Sigmoid colon (tissue), 7 donors: Measurements from ENCODE around the gene STEAP1. TPM values are rescaled to one million over a fixed set of nuclear protein-coding genes. Genes with fewer than 3 reads are reported as not detected.

Source experiments
- DNase-seq: peaks from one replicate; pipeline ENCODE4 v3.0.0-alpha.2; 2019
- H3K27ac ChIP-seq, 4 donors: fragments of 200-600 bp; sonication (generic); one replicate each; pipeline ENCODE4 v1.5.1; 2016 to 2019; ENCODE audit warnings: mild to moderate bottlenecking in 1 of 4
- H3K27me3 ChIP-seq, 3 donors: fragments of 200-600 bp; sonication (generic); one replicate each; pipeline ENCODE4 v1.5.1; 2019; ENCODE audit warnings: mild to moderate bottlenecking in 1 of 3
- H3K36me3 ChIP-seq, 4 donors: fragments of 200-600 bp; sonication (generic); one replicate each; pipeline ENCODE4 v1.5.1; 2016 to 2019
- H3K4me1 ChIP-seq, 4 donors: fragments of 200-600 bp; sonication (generic); one replicate each; pipeline ENCODE4 v1.5.1; 2017 to 2019
- H3K4me3 ChIP-seq, 4 donors: fragments of 200-600 bp; sonication (generic); one replicate each; pipeline ENCODE4 v1.5.1; 2017 to 2019; ENCODE audit warnings: mild to moderate bottlenecking in 2 of 4, moderate library complexity in 1 of 4
- H3K9me3 ChIP-seq, 4 donors: fragments of 200-600 bp in 3 of 4; sonication (generic) in 3 of 4; one replicate each; pipeline versions ENCODE4 v1.5.1 to v1.6.1; 2013 to 2019
- CTCF ChIP-seq, 4 experiments: fragments of 450-650 bp in 3 of 4; fragments of 200-600 bp in 1 of 4; IDR thresholded peaks; one replicate each; pipeline ENCODE4 v1.5.1; 2016 to 2019; ENCODE audit warnings: antibody characterized with exemption in 4 of 4, mild to moderate bottlenecking in 3 of 4, moderate library complexity in 2 of 4
- EP300 ChIP-seq, 4 donors: sonication (generic); formaldehyde crosslinking; IDR thresholded peaks; one replicate each; pipeline ENCODE4 v1.6.1; 2017; ENCODE audit warnings: antibody characterized with exemption in 4 of 4
- POLR2A ChIP-seq, 2 donors: fragments of 450-650 bp; IDR thresholded peaks; one replicate each; pipeline ENCODE4 v1.6.1; 2016; ENCODE audit warnings: antibody characterized with exemption in 2 of 2, mild to moderate bottlenecking in 2 of 2, moderate library complexity in 2 of 2
- POLR2AphosphoS5 ChIP-seq, 4 donors: sonication (generic); formaldehyde crosslinking; IDR thresholded peaks; one replicate each; pipeline ENCODE4 v1.6.1; 2017; ENCODE audit warnings: antibody characterized with exemption in 4 of 4
- WGBS, 2 donors: extraction: QIAGEN DNeasy Blood & Tissue Kit; methylation state at CpG; one replicate each; pipeline ENCODE4 v1.1.7; 2013; 5-methylcytosine and 5-hydroxymethylcytosine counted together
- intact Hi-C: fragments of 100-400 bp; cut with DNase I; formaldehyde crosslinking; loops from one replicate; pipeline ENCODE4 v1.15.1; 2023
- polyA plus RNA-seq, 3 donors: library from polyadenylated mRNA; stranded (reverse); fragments of 200-250 nt; gene quantifications; one replicate each; pipeline ENCODE4 v1.2.3, GENCODE V29; 2013
- total RNA-seq, 4 donors: library from RNA; depleted of rRNA; stranded (reverse); fragments of >200 nt; gene quantifications; one replicate each; pipeline ENCODE4 v1.1.0, GENCODE V29; 2016
- donor health status: healthy with polysubstance abuse.
- donor health status: Bipolar disorder and iron deficiency.
- donor health status: healthy.

Gene STEAP1
- total and polyA plus RNA-seq, 7 donors, result 6.2 to 15.6 (median 14.1) TPM

GRCh38 chr7:90172121-90172520 is 17.9 kb downstream of the STEAP1 start:
- Histone ChIP-seq H3K27me3 (no peaks in the 10 kb centered on the region), H3K36me3 (no peaks in the 10 kb centered on the region), H3K4me1 (no peaks in the 10 kb centered on the region), H3K27ac (no peak overlapping the region), H3K9me3 (no peaks in the 10 kb centered on the region), H3K4me3 (no peak overlapping the region)
- intact Hi-C loops, result no loop called here
- no peak for DNase-seq
- no peak for TF ChIP-seq EP300 (IDR thresholded peaks at IDR 0.05)
- TF ChIP-seq POLR2A (IDR thresholded peaks at IDR 0.05), result no peak
- no peak for TF ChIP-seq POLR2AphosphoS5 (IDR thresholded peaks at IDR 0.05)
- no peak for TF ChIP-seq CTCF (IDR thresholded peaks at IDR 0.05)
- 32 to 66% methylated on average over 2 of the region's 2 CpGs for WGBS, 2 donors

DNA sequence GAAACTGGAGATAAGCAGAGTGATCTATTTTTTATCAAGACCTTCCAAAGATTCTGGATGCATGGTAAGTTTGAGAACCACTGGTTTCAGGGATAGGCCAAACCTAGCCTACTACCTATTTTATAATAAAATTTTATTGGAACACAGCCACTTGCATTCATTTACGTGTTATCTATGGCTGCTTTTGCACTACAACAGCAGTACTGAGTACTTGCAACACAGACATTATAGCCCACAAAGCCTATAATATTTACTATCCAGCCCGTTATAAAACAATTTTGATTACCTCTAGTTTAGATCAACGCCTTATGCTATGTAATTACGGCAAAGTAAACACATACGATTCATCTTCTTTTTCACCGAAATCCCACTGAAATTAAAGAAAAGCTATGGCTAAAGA is 18.4 kb downstream of the STEAP1 start:
- Histone ChIP-seq H3K4me1 (no peaks in the 10 kb centered on the region), H3K9me3 (no peaks in the 10 kb centered on the region), H3K4me3 (no peak overlapping the region), H3K27me3 (no peaks in the 10 kb centered on the region), H3K27ac (no peak overlapping the region), H3K36me3 (no peaks in the 10 kb centered on the region)
- intact Hi-C loops, result no loop called here
- no peak for TF ChIP-seq CTCF (IDR thresholded peaks at IDR 0.05)
- no peak for TF ChIP-seq POLR2A (IDR thresholded peaks at IDR 0.05)
- TF ChIP-seq EP300 (IDR thresholded peaks at IDR 0.05), result no peak
- TF ChIP-seq POLR2AphosphoS5 (IDR thresholded peaks at IDR 0.05), result no peak
- no peak for DNase-seq
- WGBS, 2 donors, result 11 to 63% methylated on average over 6 of the region's 6 CpGs

- 53 to 75% methylated on average over 4 of the region's 4 CpGs for WGBS, 2 donors
- no peaks in the 10 kb centered on the region for H3K4me1 ChIP-seq
- no peaks in the 10 kb centered on the region for H3K36me3 ChIP-seq
- no peak overlapping the region for H3K27ac ChIP-seq
- H3K4me3 ChIP-seq, result no peak overlapping the region
- TF ChIP-seq CTCF (IDR thresholded peaks at IDR 0.05), result no peak
- no peak for TF ChIP-seq EP300 (IDR thresholded peaks at IDR 0.05)
- TF ChIP-seq POLR2AphosphoS5 (IDR thresholded peaks at IDR 0.05), result no peak
- no peak for TF ChIP-seq POLR2A (IDR thresholded peaks at IDR 0.05)
- intact Hi-C loops, result no loop called here
- no peaks in the 10 kb centered on the region for H3K27me3 ChIP-seq
- no peak for DNase-seq
- H3K9me3 ChIP-seq, result no peaks in the 10 kb centered on the region
Observed at GRCh38 chr7:90173127-90173844, 19.0 kb downstream of the STEAP1 start.

DNA sequence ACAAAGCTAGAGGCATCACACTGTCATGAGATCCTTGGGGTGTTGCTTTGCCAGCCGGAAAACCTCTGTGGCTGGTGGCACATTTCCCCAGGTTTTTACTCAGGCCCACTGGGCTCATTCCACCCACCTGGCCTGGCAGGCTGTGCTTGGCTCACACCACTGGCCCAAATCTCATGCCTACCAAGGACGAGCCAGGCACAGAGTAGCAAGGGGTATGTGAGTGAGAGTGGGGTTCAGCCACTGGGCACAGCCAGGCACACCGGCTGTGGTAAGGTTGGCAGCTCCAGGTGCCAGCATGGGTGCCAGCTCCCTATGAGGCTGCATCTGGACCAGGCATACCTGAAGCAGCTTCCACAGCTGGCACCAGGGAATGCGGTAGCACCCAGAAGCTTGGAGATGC is 21.4 kb downstream of the STEAP1 start:
- TF ChIP-seq POLR2A (IDR thresholded peaks at IDR 0.05), result no peak
- no peak for TF ChIP-seq EP300 (IDR thresholded peaks at IDR 0.05)
- TF ChIP-seq POLR2AphosphoS5 (IDR thresholded peaks at IDR 0.05), result no peak
- TF ChIP-seq CTCF (IDR thresholded peaks at IDR 0.05), result no peak
- intact Hi-C loops, result no loop called here
- no peaks in the 10 kb centered on the region for H3K4me1 ChIP-seq
- no peaks in the 10 kb centered on the region for H3K36me3 ChIP-seq
- no peak for DNase-seq
- 86 to 96% methylated on average over 4 of the region's 4 CpGs for WGBS, 2 donors
- H3K9me3 ChIP-seq, result no peaks in the 10 kb centered on the region
- no peak overlapping the region for H3K4me3 ChIP-seq
- H3K27ac ChIP-seq, result no peak overlapping the region
- no peaks in the 10 kb centered on the region for H3K27me3 ChIP-seq

DNA sequence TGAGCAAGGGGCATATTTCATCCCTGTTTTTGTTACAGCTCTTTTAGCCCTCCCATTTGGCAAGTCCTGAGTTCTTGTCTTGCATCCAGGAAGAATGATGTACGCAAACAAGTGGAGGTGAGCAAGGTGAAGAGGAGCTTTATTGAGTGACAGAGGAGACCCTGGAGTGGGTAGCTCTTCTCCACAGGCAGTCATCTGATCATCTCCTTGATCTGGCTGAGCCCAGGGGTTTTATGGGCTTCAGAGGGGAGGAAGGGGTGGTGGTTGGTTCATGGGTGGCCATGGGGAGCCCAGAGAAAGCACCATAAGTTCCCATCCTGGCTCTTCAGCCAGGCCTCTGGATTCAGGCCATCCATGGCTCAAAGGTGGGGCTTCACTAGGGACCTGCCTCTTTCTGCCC is 21.9 kb downstream of the STEAP1 start:
- intact Hi-C loops, result no loop called here
- Histone ChIP-seq H3K4me1 (no peaks in the 10 kb centered on the region), H3K4me3 (no peak overlapping the region), H3K9me3 (no peaks in the 10 kb centered on the region), H3K27me3 (no peaks in the 10 kb centered on the region), H3K27ac (no peak overlapping the region), H3K36me3 (no peaks in the 10 kb centered on the region)
- TF ChIP-seq EP300 (IDR thresholded peaks at IDR 0.05) (no peak), POLR2A (IDR thresholded peaks at IDR 0.05) (no peak), CTCF (IDR thresholded peaks at IDR 0.05) (no peak), POLR2AphosphoS5 (IDR thresholded peaks at IDR 0.05) (no peak)
- no peak for DNase-seq
- 97 to 99% methylated on average over 1 of the region's 1 CpG for WGBS, 2 donors
